IMR-90 (cell line): ENCODE data around the gene KLHL29. TPM values are rescaled to one million over a fixed set of nuclear protein-coding genes. Genes with fewer than 3 reads are reported as not detected.

ENCODE experiments used
- ATAC-seq: fragments of 200-7000 bp; cut with Tn5 transposase; 2 replicates; pipeline ENCODE4 v1.9.1; 2020; ENCODE audit warnings: low read depth, mild to moderate bottlenecking, moderate library complexity
- BruUV-seq: library from RNA; stranded (reverse); fragments of 400-500 nt; replicated peaks from 2 replicates; lab custom pipeline; 2021; lab: Mats Ljungman, UMichigan
- CTCF ChIA-PET: fragments of 300-600 bp; formaldehyde crosslinking; extraction: SDS; loops from one replicate; lab custom pipeline; 2021; ENCODE audit warnings: antibody characterized with exemption; lab: Yijun Ruan, JAX
- POLR2A ChIA-PET: fragments of 300-600 bp; sonication (Branson Sonifier 250); formaldehyde crosslinking; loops from one replicate; lab custom pipeline; 2022; ENCODE audit warnings: antibody characterized with exemption; ENCODE audit not compliant: unreplicated experiment; lab: Charles Lee
- DNase-seq: peaks from one replicate; pipeline ENCODE4 v3.0.0; 2013
- H2AFZ ChIP-seq: replicated peaks from 2 replicates; pipeline ENCODE3; 2013; ENCODE audit warnings: low read length, mild to moderate bottlenecking; ENCODE audit not compliant: poor library complexity
- H2AK5ac ChIP-seq: 2 replicates; pipeline ENCODE4 v1.6.1; 2013; ENCODE audit warnings: low read depth, low read length, inconsistent platforms
- H2AK9ac ChIP-seq: replicated peaks from 2 replicates; pipeline ENCODE3; 2013; ENCODE audit warnings: mild to moderate bottlenecking, low read depth, low read length, moderate library complexity; ENCODE audit not compliant: poor library complexity
- H2BK120ac ChIP-seq: 2 replicates; pipeline ENCODE4 v1.6.1; 2013; ENCODE audit warnings: low read depth, low read length, inconsistent platforms
- H2BK15ac ChIP-seq: 3 replicates; pipeline ENCODE4 v1.6.1; 2013; ENCODE audit warnings: low read depth, low read length, inconsistent platforms
- H2BK20ac ChIP-seq: 2 replicates; pipeline ENCODE4 v1.6.1; 2013; ENCODE audit warnings: low read depth, mild to moderate bottlenecking, inconsistent platforms, low read length, moderate library complexity
- H2BK5ac ChIP-seq: 2 replicates; pipeline ENCODE4 v1.6.1; 2013; ENCODE audit warnings: mild to moderate bottlenecking, low read depth, low read length, inconsistent platforms; ENCODE audit not compliant: poor library complexity, severe bottlenecking
- H3K14ac ChIP-seq: replicated peaks from 2 replicates; pipeline ENCODE4 v1.6.1; 2013; ENCODE audit warnings: low read depth, low read length, inconsistent platforms
- H3K18ac ChIP-seq: 2 replicates; pipeline ENCODE4 v1.6.1; 2013; ENCODE audit warnings: low read depth, low read length, control low read depth
- H3K23ac ChIP-seq: 2 replicates; pipeline ENCODE4 v1.6.1; 2013; ENCODE audit warnings: low read depth, low read length, inconsistent platforms
- H3K27ac ChIP-seq: 2 replicates; pipeline ENCODE4 v1.5.1; 2013; ENCODE audit warnings: mild to moderate bottlenecking, control low read depth, low read length; ENCODE audit not compliant: insufficient read depth
- H3K27me3 ChIP-seq: 2 replicates; pipeline ENCODE4 v1.6.1; 2013; ENCODE audit warnings: low read length; ENCODE audit not compliant: control insufficient read depth, insufficient read depth
- H3K36me3 ChIP-seq: 2 replicates; pipeline ENCODE4 v1.6.1; 2013; ENCODE audit warnings: low read length, mixed read lengths; ENCODE audit not compliant: control insufficient read depth, insufficient read depth
- H3K4ac ChIP-seq: 2 replicates; pipeline ENCODE4 v1.6.1; 2013; ENCODE audit warnings: low read depth, low read length, inconsistent platforms
- H3K4me1 ChIP-seq: 2 replicates; pipeline ENCODE4 v1.6.1; 2013; ENCODE audit warnings: low read length, mixed read lengths; ENCODE audit not compliant: control insufficient read depth, insufficient read depth
- H3K4me2 ChIP-seq: 2 replicates; pipeline ENCODE4 v1.6.1; 2013; ENCODE audit warnings: low read depth, mild to moderate bottlenecking, control low read depth, low read length, moderate library complexity
- H3K4me3 ChIP-seq: 2 replicates; pipeline ENCODE4 v1.5.1; 2013; ENCODE audit warnings: low read depth, mild to moderate bottlenecking, control low read depth, low read length, moderate library complexity; ENCODE audit not compliant: insufficient read depth
- H3K56ac ChIP-seq: 2 replicates; pipeline ENCODE4 v1.6.1; 2013; ENCODE audit warnings: low read length, inconsistent platforms; ENCODE audit not compliant: insufficient read depth; ENCODE audit errors: extremely low read depth
- H3K79me1 ChIP-seq, 2 experiments: 2 replicates each; pipeline ENCODE4 v1.6.1; 2013; ENCODE audit warnings: low read length in 2 of 2, inconsistent platforms in 1 of 2, low read depth in 1 of 2
- H3K9ac ChIP-seq: 2 replicates; pipeline ENCODE4 v1.6.1; 2013; ENCODE audit warnings: low read depth, low read length, control low read depth
- H3K9me1 ChIP-seq: 2 replicates; pipeline ENCODE4 v1.6.1; 2013; ENCODE audit warnings: low read length, inconsistent platforms; ENCODE audit not compliant: insufficient read depth
- H3K9me3 ChIP-seq: 2 replicates; pipeline ENCODE4 v1.6.1; 2013; ENCODE audit warnings: low read length; ENCODE audit not compliant: control insufficient read depth, insufficient read depth
- H4K20me1 ChIP-seq: 2 replicates; pipeline ENCODE4 v1.6.1; 2013; ENCODE audit warnings: low read length, inconsistent platforms; ENCODE audit not compliant: insufficient read depth
- H4K5ac ChIP-seq: 2 replicates; pipeline ENCODE4 v1.6.1; 2013; ENCODE audit warnings: mild to moderate bottlenecking, low read depth, low read length, control low read depth
- H4K8ac ChIP-seq, 2 experiments: 2 replicates each; pipeline ENCODE4 v1.6.1; 2013; ENCODE audit warnings: low read depth in 2 of 2, low read length in 2 of 2, control low read depth in 1 of 2, inconsistent platforms in 1 of 2
- H4K91ac ChIP-seq: 2 replicates; pipeline ENCODE4 v1.6.1; 2013; ENCODE audit warnings: low read depth, low read length, inconsistent platforms; ENCODE audit not compliant: insufficient read depth
- BHLHE40 ChIP-seq: fragments of 150-350 bp; IDR thresholded peaks from 2 replicates; pipeline ENCODE4 v1.6.1; 2016; ENCODE audit warnings: mild to moderate bottlenecking, low read depth, low read length
- CEBPB ChIP-seq: IDR thresholded peaks from 2 replicates; pipeline ENCODE4 v1.6.1; 2012; ENCODE audit warnings: low read depth, low read length, improper control_type of control experiment
- CHD1 ChIP-seq: IDR thresholded peaks from 2 replicates; pipeline ENCODE4 v1.6.1; 2012; ENCODE audit warnings: low read depth, low read length, improper control_type of control experiment
- FOS ChIP-seq: fragments of 150-350 bp; IDR thresholded peaks from 2 replicates; pipeline ENCODE4 v1.6.1; 2016; ENCODE audit warnings: low read depth, low read length
- MAFK ChIP-seq: IDR thresholded peaks from 2 replicates; pipeline ENCODE4 v1.6.1; 2012; ENCODE audit warnings: low read depth, low read length, improper control_type of control experiment
- MAZ ChIP-seq: IDR thresholded peaks from 2 replicates; pipeline ENCODE4 v1.6.1; 2012; ENCODE audit warnings: low read depth, mild to moderate bottlenecking, low read length, improper control_type of control experiment, moderate library complexity, borderline replicate concordance
- MXI1 ChIP-seq: IDR thresholded peaks from 2 replicates; pipeline ENCODE4 v1.6.1; 2012; ENCODE audit warnings: low read depth, mild to moderate bottlenecking, low read length, moderate library complexity, borderline replicate concordance
- NFE2L2 ChIP-seq: fragments of 150-350 bp; IDR thresholded peaks from 2 replicates; pipeline ENCODE4 v1.6.1; 2016; ENCODE audit warnings: low read depth, mild to moderate bottlenecking, low read length
- POLR2A ChIP-seq: IDR thresholded peaks from 2 replicates; pipeline ENCODE4 v1.6.1; 2012; ENCODE audit warnings: mild to moderate bottlenecking, low read depth, low read length
- RAD21 ChIP-seq: IDR thresholded peaks from 2 replicates; pipeline ENCODE4 v1.6.1; 2012; ENCODE audit warnings: low read length, improper control_type of control experiment
- RCOR1 ChIP-seq: IDR thresholded peaks from 2 replicates; pipeline ENCODE4 v1.6.1; 2012; ENCODE audit warnings: mild to moderate bottlenecking, low read length, improper control_type of control experiment; ENCODE audit not compliant: insufficient replicate concordance
- RFX5 ChIP-seq: IDR thresholded peaks from 2 replicates; pipeline ENCODE4 v1.8.0; 2012; ENCODE audit warnings: low read depth, mild to moderate bottlenecking, low read length, moderate library complexity
- SMC3 ChIP-seq: fragments of 150-350 bp; IDR thresholded peaks from 2 replicates; pipeline ENCODE4 v1.6.1; 2016; ENCODE audit warnings: low read depth, mild to moderate bottlenecking, antibody characterized with exemption, low read length, moderate library complexity
- WGBS, 2 experiments: methylation state at CpG; one replicate each; pipeline versions ENCODE4 v1.1.5 to v1.1.7; 2013; ENCODE audit warnings: missing lambda C conversion rate in 2 of 2; ENCODE audit not compliant: insufficient read length in 1 of 2; ENCODE audit errors: extremely low coverage in 2 of 2; 5-methylcytosine and 5-hydroxymethylcytosine counted together
- dilution Hi-C: fragments of 300-500 bp; cut with HindIII; formaldehyde crosslinking; loops from one replicate; pipeline ENCODE4 v1.14.3; 2018; ENCODE audit warnings: low sequenced_read_pairs; ENCODE audit not compliant: unreplicated experiment
- in situ Hi-C: fragments of 300-500 bp; cut with MboI; formaldehyde crosslinking; loops from 3 replicates; pipeline ENCODE4 v1.14.3; 2019; ENCODE audit warnings: low sequenced_read_pairs, inconsistent platforms, mixed read lengths
- intact Hi-C: fragments of 100-400 bp; cut with micrococcal nuclease; formaldehyde crosslinking; loops from 2 replicates; pipeline ENCODE4 v1.10.0; 2022
- polyA plus RNA-seq, 3 experiments: library from polyadenylated mRNA; depleted of rRNA; stranded (reverse); fragments of >200 nt; gene quantifications; 2 replicates each; pipeline ENCODE4 v1.2.3, GENCODE V29; 2012; ENCODE audit warnings: low replicate concordance in 1 of 3
- total RNA-seq: library from RNA; depleted of rRNA; stranded (reverse); fragments of >200 nt; gene quantifications from 2 replicates; pipeline ENCODE4 v1.2.3, GENCODE V29; 2012
- TF ChIP-seq, protein P1 (sequence below): conservative IDR thresholded peaks from 2 replicates; pipeline ENCODE4 v1.5.1; 2012; ENCODE audit warnings: mild to moderate bottlenecking, low read depth, low read length, improper control_type of control experiment
- TF ChIP-seq, protein P2 (sequence below): fragments of 150-350 bp; IDR thresholded peaks from 2 replicates; pipeline ENCODE4 v1.6.1; 2017; ENCODE audit warnings: mild to moderate bottlenecking, antibody characterized with exemption, low read length, low read depth
- TF ChIP-seq, protein P3 (sequence below): fragments of 150-350 bp; IDR thresholded peaks from 2 replicates; pipeline ENCODE4 v1.6.1; 2016; ENCODE audit warnings: low read depth, mild to moderate bottlenecking, low read length, moderate library complexity, borderline replicate concordance

The KLHL29 gene
- total and polyA plus RNA-seq, 2 of the 4 experiments (the other 2 are of a cell fraction): 2.0 to 8.0 TPM

DNA sequence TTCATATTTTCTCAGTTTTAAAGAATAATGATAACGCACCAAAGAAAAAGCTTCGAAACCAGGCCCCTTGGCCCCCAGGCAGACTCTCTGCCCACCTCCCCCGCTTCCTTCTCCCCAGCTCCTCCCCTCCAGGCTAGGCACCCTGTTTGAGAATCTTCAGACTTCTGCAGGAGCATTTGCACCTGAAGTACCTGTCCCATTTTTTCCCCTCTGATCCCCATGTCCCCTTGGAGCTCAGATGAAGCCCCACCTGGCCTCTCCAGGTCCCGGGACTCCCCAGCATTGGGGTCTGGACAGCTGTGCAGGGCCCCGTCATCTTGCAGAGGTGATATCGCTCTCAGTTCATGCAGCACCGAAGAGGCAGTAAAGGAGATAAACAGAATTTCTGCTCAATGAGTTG lies 35.5 kb upstream of the KLHL29 start:
- no peak overlapping the region for H2BK15ac ChIP-seq
- H3K9ac ChIP-seq: no peak overlapping the region
- H3K4me2 ChIP-seq: no peak overlapping the region
- H3K4me1 ChIP-seq: no peaks in the 10 kb centered on the region
- H3K36me3 ChIP-seq: no peaks in the 10 kb centered on the region
- intact Hi-C loops: no loop called here
- H3K79me1 ChIP-seq: no peaks in the 10 kb centered on the region
- H3K18ac ChIP-seq: no peak overlapping the region
- H2AK5ac ChIP-seq: no peak overlapping the region
- dilution Hi-C loops: no loop called here
- no peak overlapping the region for H2BK5ac ChIP-seq
- POLR2A ChIA-PET: no interaction called here
- no peak overlapping the region for H3K4ac ChIP-seq
- no peak overlapping the region for H2AK9ac ChIP-seq
- H2BK20ac ChIP-seq: no peak overlapping the region
- H2AFZ ChIP-seq: no peak overlapping the region
- no CpG with 5 or more reads among the region's 7 CpGs for WGBS, 2 experiments
- BruUV-seq: no TSS peak
- H3K56ac ChIP-seq: no peak overlapping the region
- H4K8ac ChIP-seq: no peak overlapping the region
- DNase-seq (no peak), ATAC-seq (no peak)
- no peak overlapping the region for H2BK120ac ChIP-seq
- TF ChIP-seq, protein P1, sequence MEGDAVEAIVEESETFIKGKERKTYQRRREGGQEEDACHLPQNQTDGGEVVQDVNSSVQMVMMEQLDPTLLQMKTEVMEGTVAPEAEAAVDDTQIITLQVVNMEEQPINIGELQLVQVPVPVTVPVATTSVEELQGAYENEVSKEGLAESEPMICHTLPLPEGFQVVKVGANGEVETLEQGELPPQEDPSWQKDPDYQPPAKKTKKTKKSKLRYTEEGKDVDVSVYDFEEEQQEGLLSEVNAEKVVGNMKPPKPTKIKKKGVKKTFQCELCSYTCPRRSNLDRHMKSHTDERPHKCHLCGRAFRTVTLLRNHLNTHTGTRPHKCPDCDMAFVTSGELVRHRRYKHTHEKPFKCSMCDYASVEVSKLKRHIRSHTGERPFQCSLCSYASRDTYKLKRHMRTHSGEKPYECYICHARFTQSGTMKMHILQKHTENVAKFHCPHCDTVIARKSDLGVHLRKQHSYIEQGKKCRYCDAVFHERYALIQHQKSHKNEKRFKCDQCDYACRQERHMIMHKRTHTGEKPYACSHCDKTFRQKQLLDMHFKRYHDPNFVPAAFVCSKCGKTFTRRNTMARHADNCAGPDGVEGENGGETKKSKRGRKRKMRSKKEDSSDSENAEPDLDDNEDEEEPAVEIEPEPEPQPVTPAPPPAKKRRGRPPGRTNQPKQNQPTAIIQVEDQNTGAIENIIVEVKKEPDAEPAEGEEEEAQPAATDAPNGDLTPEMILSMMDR: no peak
- TF ChIP-seq, protein P2, sequence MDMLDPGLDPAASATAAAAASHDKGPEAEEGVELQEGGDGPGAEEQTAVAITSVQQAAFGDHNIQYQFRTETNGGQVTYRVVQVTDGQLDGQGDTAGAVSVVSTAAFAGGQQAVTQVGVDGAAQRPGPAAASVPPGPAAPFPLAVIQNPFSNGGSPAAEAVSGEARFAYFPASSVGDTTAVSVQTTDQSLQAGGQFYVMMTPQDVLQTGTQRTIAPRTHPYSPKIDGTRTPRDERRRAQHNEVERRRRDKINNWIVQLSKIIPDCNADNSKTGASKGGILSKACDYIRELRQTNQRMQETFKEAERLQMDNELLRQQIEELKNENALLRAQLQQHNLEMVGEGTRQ: no peak
- TF ChIP-seq MXI1 (no peak), RCOR1 (no peak), RAD21 (no peak), RFX5 (no peak), BHLHE40 (no peak), POLR2A (no peak), MAFK (no peak), MAZ (no peak), CEBPB (no peak), NFE2L2 (no peak), SMC3 (no peak), CHD1 (no peak), FOS (no peak)
- TF ChIP-seq, protein P3, sequence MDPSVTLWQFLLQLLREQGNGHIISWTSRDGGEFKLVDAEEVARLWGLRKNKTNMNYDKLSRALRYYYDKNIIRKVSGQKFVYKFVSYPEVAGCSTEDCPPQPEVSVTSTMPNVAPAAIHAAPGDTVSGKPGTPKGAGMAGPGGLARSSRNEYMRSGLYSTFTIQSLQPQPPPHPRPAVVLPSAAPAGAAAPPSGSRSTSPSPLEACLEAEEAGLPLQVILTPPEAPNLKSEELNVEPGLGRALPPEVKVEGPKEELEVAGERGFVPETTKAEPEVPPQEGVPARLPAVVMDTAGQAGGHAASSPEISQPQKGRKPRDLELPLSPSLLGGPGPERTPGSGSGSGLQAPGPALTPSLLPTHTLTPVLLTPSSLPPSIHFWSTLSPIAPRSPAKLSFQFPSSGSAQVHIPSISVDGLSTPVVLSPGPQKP: no peak
- H3K14ac ChIP-seq: no peak overlapping the region
- H3K23ac ChIP-seq: no peak overlapping the region
- no peak overlapping the region for H4K91ac ChIP-seq
- H3K9me1 ChIP-seq: no peaks in the 10 kb centered on the region
- H4K5ac ChIP-seq: no peak overlapping the region
- CTCF ChIA-PET: no interaction called here
- 0 out of 2 replicates have a peak, but pooled peaks cover 2% of the 10 kb centered on the region for H3K9me3 ChIP-seq
- no peak overlapping the region for H3K27ac ChIP-seq
- in situ Hi-C loops: no loop called here
- no peaks in the 10 kb centered on the region for H4K20me1 ChIP-seq
- no peak overlapping the region for H3K4me3 ChIP-seq
- peaks cover 16% of the 10 kb centered on the region for H3K27me3 ChIP-seq
